Vagina (tissue), 2 donors: ENCODE results near the gene UBE2E2.

Source experiments
- CTCF ChIP-seq, 3 experiments: fragments of 450-650 bp in 2 of 3; fragments of 200-600 bp in 1 of 3; sonication (generic) in 1 of 3; IDR thresholded peaks; one replicate each; pipeline ENCODE4 v1.5.1; 2017 to 2019; ENCODE audit warnings: antibody characterized with exemption in 3 of 3, mild to moderate bottlenecking in 2 of 3, moderate library complexity in 2 of 3
- POLR2A ChIP-seq, 2 donors: fragments of 450-650 bp; IDR thresholded peaks; one replicate each; pipeline ENCODE4 v1.6.1; 2017; ENCODE audit warnings: antibody characterized with exemption in 2 of 2, mild to moderate bottlenecking in 2 of 2, moderate library complexity in 2 of 2

GRCh38 chr3:23580096-23580713 lies 377.1 kb downstream of the UBE2E2 start:
- TF ChIP-seq CTCF (IDR thresholded peaks at IDR 0.05), result no peak
- TF ChIP-seq POLR2A (IDR thresholded peaks at IDR 0.05), result no peak
